Prostate gland (tissue), 2 donors: ENCODE results near the gene WDR35. TPM values are rescaled to one million over a fixed set of nuclear protein-coding genes. Genes with fewer than 3 reads are reported as not detected.

Experiments
- DNase-seq: peaks from one replicate; pipeline ENCODE4 v3.0.0-alpha.2; 2019; ENCODE audit warnings: low spot score
- H3K27ac ChIP-seq, 2 donors: fragments of 200-600 bp; sonication (generic); 2 replicates each; pipeline ENCODE4 v1.5.1; 2017 to 2019
- H3K27me3 ChIP-seq: fragments of 200-600 bp; sonication (generic); replicated peaks from 2 replicates; pipeline ENCODE4 v1.5.1; 2019; ENCODE audit not compliant: insufficient read depth
- H3K36me3 ChIP-seq, 2 donors: fragments of 200-600 bp; sonication (generic); 1 replicate in 1 of 2; 2 replicates in 1 of 2; pipeline versions ENCODE4 v1.5.1 to v1.8.1; 2017 to 2019
- H3K4me1 ChIP-seq: fragments of 200-600 bp; sonication (generic); replicated peaks from 2 replicates; pipeline ENCODE4 v1.5.1; 2019
- H3K4me3 ChIP-seq, 2 donors: fragments of 200-600 bp; sonication (generic); 2 replicates each; pipeline ENCODE4 v1.5.1; 2017 to 2019
- H3K9me3 ChIP-seq: fragments of 200-600 bp; sonication (generic); 2 replicates; pipeline ENCODE4 v1.5.1; 2017
- CTCF ChIP-seq, 4 experiments: fragments of 200-600 bp in 2 of 4; fragments of 450-650 bp in 2 of 4; sonication (generic) in 2 of 4; IDR thresholded peaks; 1 replicate in 3 of 4; 2 replicates in 1 of 4; pipeline ENCODE4 v1.5.1; 2016 to 2019; ENCODE audit warnings: antibody characterized with exemption in 4 of 4, mild to moderate bottlenecking in 2 of 4, moderate library complexity in 2 of 4
- POLR2A ChIP-seq: fragments of 450-650 bp; IDR thresholded peaks from one replicate; pipeline ENCODE4 v1.6.1; 2016; ENCODE audit warnings: antibody characterized with exemption, mild to moderate bottlenecking
- POLR2AphosphoS5 ChIP-seq: sonication (generic); formaldehyde crosslinking; IDR thresholded peaks from one replicate; pipeline ENCODE4 v1.6.1; 2017; ENCODE audit warnings: antibody characterized with exemption
- WGBS: methylation state at CpG from one replicate; pipeline ENCODE4 v1.1.5; 2018; 5-methylcytosine and 5-hydroxymethylcytosine counted together
- intact Hi-C: fragments of 100-400 bp; cut with DNase I; formaldehyde crosslinking; loops from one replicate; pipeline ENCODE4 v1.14.2; 2022
- total RNA-seq, 2 donors: library from RNA; depleted of rRNA; stranded (reverse); fragments of >200 nt; gene quantifications; one replicate each; pipeline ENCODE4 v1.1.0, GENCODE V29; 2016

WDR35 gene
- total RNA-seq, 2 donors from 2014 or later = 9.2 to 10.1 TPM

- no peaks in the 10 kb centered on the region for H3K27me3 ChIP-seq
- TF ChIP-seq POLR2A (no peak), POLR2AphosphoS5 (no peak), CTCF (IDR thresholded peaks at IDR 0.05) (no peak)
- 92% methylated on average over 1 of the region's 1 CpG for WGBS
- intact Hi-C loops = no loop called here
- H3K36me3 ChIP-seq = no peaks in the 10 kb centered on the region
- no peak for DNase-seq
- no peak overlapping the region for H3K4me3 ChIP-seq
- no peaks in the 10 kb centered on the region for H3K9me3 ChIP-seq
- H3K27ac ChIP-seq = no peak overlapping the region
- H3K4me1 ChIP-seq = no peaks in the 10 kb centered on the region
Measured at GRCh38 chr2:19991895-19992294, 2.0 kb upstream of the WDR35 start.

- WGBS = 12% methylated on average over 10 of the region's 10 CpGs
- H3K4me3 ChIP-seq = peak overlapping the region; percentile 65 to 74
- H3K27ac ChIP-seq = peak overlapping the region; percentile 47 to 69
- H3K9me3 ChIP-seq = no peaks in the 10 kb centered on the region
- no peaks in the 10 kb centered on the region for H3K4me1 ChIP-seq
- no peaks in the 10 kb centered on the region for H3K27me3 ChIP-seq
- no peak for DNase-seq
- intact Hi-C loops = no loop called here
- no peaks in the 10 kb centered on the region for H3K36me3 ChIP-seq
- TF ChIP-seq CTCF (IDR thresholded peaks at IDR 0.05) = no peak
- no peak for TF ChIP-seq POLR2A
- TF ChIP-seq POLR2AphosphoS5 = no peak
Measured at GRCh38 chr2:19990416-19990728, 467 bp upstream of the WDR35 start.

- peak overlapping the region; percentile 65 to 74 for H3K4me3 ChIP-seq
- TF ChIP-seq CTCF (IDR thresholded peaks at IDR 0.05) (no peak), POLR2AphosphoS5 (no peak), POLR2A (no peak)
- intact Hi-C loops = no loop called here
- no peaks in the 10 kb centered on the region for H3K27me3 ChIP-seq
- no peaks in the 10 kb centered on the region for H3K9me3 ChIP-seq
- no peaks in the 10 kb centered on the region for H3K36me3 ChIP-seq
- 3% methylated on average over 8 of the region's 8 CpGs for WGBS
- H3K4me1 ChIP-seq = no peaks in the 10 kb centered on the region
- peak overlapping the region in 1 of 2 donors; percentile 47 for H3K27ac ChIP-seq
- DNase-seq = no peak
Measured at GRCh38 chr2:19989342-19989666, 601 bp downstream of the WDR35 start.

- no peak for DNase-seq
- no peak for TF ChIP-seq POLR2A
- TF ChIP-seq CTCF (IDR thresholded peaks at IDR 0.05) = no peak
- TF ChIP-seq POLR2AphosphoS5 = no peak
- Histone ChIP-seq H3K4me3 (no peak overlapping the region), H3K27me3 (no peaks in the 10 kb centered on the region), H3K9me3 (no peaks in the 10 kb centered on the region), H3K4me1 (no peaks in the 10 kb centered on the region), H3K36me3 (no peaks in the 10 kb centered on the region), H3K27ac (no peak overlapping the region)
- intact Hi-C loops = no loop called here
- 57% methylated on average over 2 of the region's 2 CpGs for WGBS
Measured at GRCh38 chr2:19988600-19988999, 1.3 kb downstream of the WDR35 start.

GRCh38 chr2:19987936-19988335, 2.0 kb downstream of the WDR35 start:
- H3K4me3 ChIP-seq = no peak overlapping the region
- intact Hi-C loops = no loop called here
- DNase-seq = no peak
- H3K27ac ChIP-seq = no peak overlapping the region
- H3K9me3 ChIP-seq = no peaks in the 10 kb centered on the region
- TF ChIP-seq POLR2AphosphoS5 (no peak), CTCF (IDR thresholded peaks at IDR 0.05) (no peak), POLR2A (no peak)
- no peaks in the 10 kb centered on the region for H3K36me3 ChIP-seq
- no peaks in the 10 kb centered on the region for H3K27me3 ChIP-seq
- no peaks in the 10 kb centered on the region for H3K4me1 ChIP-seq
- WGBS = 93% methylated on average over 5 of the region's 5 CpGs
